Lower leg skin (tissue), 4 donors: ENCODE measurements around the gene EFCAB11. TPM values are rescaled to one million over a fixed set of nuclear protein-coding genes. Genes with fewer than 3 reads are reported as not detected.

Source experiments
- DNase-seq, 2 donors: peaks; one replicate each; pipeline ENCODE4 v3.0.0-alpha.2; 2019; ENCODE audit warnings: low spot score in 2 of 2
- H3K4me3 ChIP-seq: fragments of 200-600 bp; sonication (generic); 2 replicates; pipeline ENCODE4 v1.5.1; 2017; ENCODE audit warnings: mild to moderate bottlenecking, low read depth; ENCODE audit not compliant: poor library complexity, severe bottlenecking
- CTCF ChIP-seq, 3 donors: fragments of 450-650 bp; IDR thresholded peaks; one replicate each; pipeline ENCODE4 v1.5.1; 2016; ENCODE audit warnings: antibody characterized with exemption in 3 of 3, mild to moderate bottlenecking in 3 of 3, moderate library complexity in 2 of 3
- POLR2A ChIP-seq, 2 donors: fragments of 450-650 bp; IDR thresholded peaks; one replicate each; pipeline ENCODE4 v1.6.1; 2016 to 2017; ENCODE audit warnings: antibody characterized with exemption in 2 of 2, mild to moderate bottlenecking in 1 of 2, moderate library complexity in 1 of 2
- WGBS, 2 donors: methylation state at CpG; one replicate each; pipeline ENCODE4 v1.1.5; 2018; 5-methylcytosine and 5-hydroxymethylcytosine counted together
- intact Hi-C: fragments of 100-400 bp; cut with DNase I; formaldehyde crosslinking; loops from one replicate; pipeline ENCODE4 v1.15.0; 2023; ENCODE audit warnings: low total_unique reads
- total RNA-seq, 4 donors: library from RNA; depleted of rRNA; stranded (reverse); fragments of >200 nt; gene quantifications; one replicate each; pipeline ENCODE4 v1.1.0, GENCODE V29; 2016

Gene EFCAB11
- total RNA-seq, 4 donors from 2014 or later = 2.6 to 9.6 (median 4.7) TPM

- DNase-seq = peak; percentile 94 to 99
- 1% methylated on average over 41 to 77 of the region's 84 CpGs for WGBS, 2 donors
- TF ChIP-seq POLR2A (IDR thresholded peaks at IDR 0.05) (no peak), CTCF (IDR thresholded peaks at IDR 0.05) (no peak)
- peak within 1 kb of the TSS; percentile 69 for H3K4me3 ChIP-seq
- intact Hi-C loops = no loop called here
Observed at GRCh38 chr14:89955745-89956660, 1.5 kb upstream of the EFCAB11 start, which contains the start of gene TDP1. Gene TDP1 (plus strand): TSS chr14:89955927. CDS start chr14:89963115, 7,188 bp downstream.

- DNase-seq = no peak
- peak overlapping the region; percentile 69 for H3K4me3 ChIP-seq
- intact Hi-C loops = no loop called here
- TF ChIP-seq POLR2A (IDR thresholded peaks at IDR 0.05) (no peak), CTCF (IDR thresholded peaks at IDR 0.05) (no peak)
- WGBS, 2 donors = 0 to 1% methylated on average over 20 of the region's 20 CpGs
Observed at GRCh38 chr14:89955022-89955744, 653 bp upstream of the EFCAB11 start.

GRCh38 chr14:89953602-89954001 lies 928 bp downstream of the EFCAB11 start:
- DNase-seq = no peak
- TF ChIP-seq POLR2A (IDR thresholded peaks at IDR 0.05) (no peak), CTCF (IDR thresholded peaks at IDR 0.05) (no peak)
- H3K4me3 ChIP-seq = no peak overlapping the region
- intact Hi-C loops = no loop called here
- WGBS, 2 donors = 56 to 62% methylated on average over 1 of the region's 1 CpG

GRCh38 chr14:89952576-89952975 lies 2.0 kb downstream of the EFCAB11 start:
- 64 to 73% methylated on average over 2 of the region's 2 CpGs for WGBS, 2 donors
- intact Hi-C loops = no loop called here
- no peak for DNase-seq
- TF ChIP-seq CTCF (IDR thresholded peaks at IDR 0.05) (no peak), POLR2A (IDR thresholded peaks at IDR 0.05) (no peak)
- H3K4me3 ChIP-seq = no peak overlapping the region

- no peak for TF ChIP-seq POLR2A (IDR thresholded peaks at IDR 0.05)
- intact Hi-C loops = no loop called here
- H3K4me3 ChIP-seq = no peak overlapping the region
- no peak for DNase-seq
Observed at GRCh38 chr14:89947344-89947743, 7.2 kb downstream of the EFCAB11 start.

GRCh38 chr14:89941830-89942377 lies 12.6 kb downstream of the EFCAB11 start:
- intact Hi-C loops = no loop called here
- H3K4me3 ChIP-seq = no peak overlapping the region
- DNase-seq = no peak
- WGBS, 2 donors = 85 to 88% methylated on average over 2 of the region's 2 CpGs
- TF ChIP-seq CTCF (IDR thresholded peaks at IDR 0.05) = no peak
- TF ChIP-seq POLR2A (IDR thresholded peaks at IDR 0.05) = no peak
